ENCODE data around the gene COQ10B.
"Not testable (repeated sequence)": the region's sequence is repeated elsewhere in the genome, so short reads cannot be mapped to it uniquely, and the experiment has no call there.

The COQ10B gene

GRCh38 chr2:197453123-197453913, at the start of gene COQ10B:
COQ10B (plus strand) TSS chr2:197453552; CDS start chr2:197453561, 9 bp downstream.
- DNase-seq = peak; percentile 99

GRCh38 chr2:197405582-197405981, 47.8 kb upstream of the COQ10B start:
- no peak for DNase-seq

- DNase-seq = no peak
These were observed 39.3 kb upstream of the COQ10B start for GRCh38 chr2:197414039-197414438.

- DNase-seq = no peak
These were observed 38.8 kb upstream of the COQ10B start for GRCh38 chr2:197414515-197414914.

DNA sequence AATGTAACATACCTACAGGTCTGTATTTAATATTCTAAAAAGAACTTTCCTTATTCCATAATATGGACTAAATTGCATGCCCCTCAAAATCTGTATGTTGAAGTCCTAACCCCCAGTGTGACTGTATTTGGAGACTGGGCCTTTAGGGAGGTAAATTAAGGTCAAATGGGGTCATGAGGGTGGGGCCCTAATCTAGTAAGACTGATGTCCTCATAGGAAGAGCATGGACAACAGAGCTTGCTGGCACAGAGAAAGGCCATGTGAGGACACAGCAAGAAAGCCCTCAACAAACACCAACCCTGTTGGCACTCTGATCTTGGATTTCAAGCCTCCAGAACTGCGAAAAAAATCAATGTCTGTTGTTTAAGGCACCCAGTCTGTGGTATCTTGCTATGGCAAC, 37.1 kb upstream of the COQ10B start:
- no peak for DNase-seq

DNA sequence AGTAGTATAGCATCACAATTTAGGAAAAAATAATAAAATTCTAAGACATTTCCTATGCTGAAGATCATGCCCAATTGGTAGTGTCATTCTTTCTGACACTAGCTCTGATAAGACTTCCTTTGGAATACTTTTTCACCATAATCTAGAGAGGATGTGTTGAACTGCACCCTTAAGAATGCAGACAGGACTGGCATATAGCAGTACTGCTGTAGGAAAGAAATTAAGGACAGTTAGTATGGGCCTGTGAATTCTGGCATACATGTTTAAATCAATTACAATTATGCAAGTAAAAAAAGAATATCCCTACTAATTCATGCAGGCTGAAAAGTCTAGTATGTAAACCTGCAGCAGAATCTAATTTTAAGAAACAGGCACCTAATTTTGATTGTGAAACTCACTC, 33.9 kb upstream of the COQ10B start:
- DNase-seq = no peak

- no peak for DNase-seq
These were observed 30.0 kb upstream of the COQ10B start for GRCh38 chr2:197423307-197423706.

DNA sequence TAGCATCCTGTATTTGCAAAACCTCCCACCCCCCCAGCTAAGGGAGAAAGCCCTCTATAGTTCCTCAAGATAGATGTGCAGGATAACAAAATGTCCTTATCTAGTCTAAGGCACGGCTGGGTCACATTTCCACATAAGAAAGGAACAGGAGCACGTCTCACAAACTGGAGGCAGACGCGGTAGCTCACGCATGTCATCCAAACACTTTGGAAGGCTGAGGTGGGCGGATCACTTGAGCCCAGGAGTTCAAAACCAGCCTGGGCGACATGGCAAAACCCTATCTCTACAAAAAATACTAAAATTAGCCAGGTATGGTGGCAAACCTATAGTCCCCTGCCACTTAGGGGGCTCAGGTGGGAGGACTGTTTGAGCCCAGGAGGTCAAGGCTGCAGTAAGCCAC, 27.8 kb upstream of the COQ10B start:
- no peak for DNase-seq

GRCh38 chr2:197426723-197427603, 26.4 kb upstream of the COQ10B start:
- no peak for DNase-seq

GRCh38 chr2:197427986-197428385, 25.4 kb upstream of the COQ10B start:
- no peak for DNase-seq

DNA sequence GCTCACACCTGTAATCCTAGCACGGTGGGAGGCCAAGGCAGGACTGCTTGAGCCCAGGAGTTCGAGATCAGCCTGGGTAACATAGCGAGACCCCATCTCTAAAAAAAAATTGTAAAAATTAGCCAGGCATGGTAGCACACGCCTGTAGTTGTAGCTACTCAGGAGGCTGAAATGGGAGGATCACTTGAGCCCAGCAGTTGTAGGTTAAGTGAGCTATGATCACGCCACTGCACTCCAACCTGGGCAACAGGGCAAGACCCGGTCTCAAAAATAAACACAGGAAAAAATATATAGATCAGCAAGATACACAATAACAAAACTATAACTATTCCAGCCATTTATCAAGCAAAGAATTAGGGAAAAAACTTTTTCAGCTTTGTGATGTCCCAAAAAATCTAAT, 21.5 kb upstream of the COQ10B start:
- DNase-seq = no peak

DNA sequence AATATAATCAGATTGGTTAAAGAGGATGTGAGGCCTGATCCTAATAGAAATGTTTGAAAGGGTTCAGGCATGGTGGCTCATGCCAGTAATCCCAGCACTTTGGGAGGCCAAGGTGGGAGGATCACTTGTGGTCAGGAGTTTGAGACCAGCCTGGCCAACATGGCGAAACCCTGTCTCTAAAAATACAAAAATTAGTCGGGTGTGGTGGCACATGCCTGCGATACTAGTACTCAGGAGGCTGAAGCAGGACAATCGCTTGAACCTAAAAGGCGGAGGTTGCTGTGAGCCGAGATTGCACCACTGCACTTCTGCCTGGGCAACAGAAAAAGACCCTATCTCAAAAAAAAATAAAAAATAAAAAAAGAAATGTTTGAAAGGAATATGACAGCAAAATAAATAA, 20.8 kb upstream of the COQ10B start:
- DNase-seq = not testable (repeated sequence)

GRCh38 chr2:197433780-197434438, 19.4 kb upstream of the COQ10B start:
- DNase-seq = no peak

- peak; percentile 97 for DNase-seq
These were observed 18.5 kb upstream of the COQ10B start, which contains the start of gene SF3B1 for GRCh38 chr2:197434541-197435513. SF3B1 (minus strand) TSS chr2:197435028; CDS start chr2:197434999, 29 bp downstream.

GRCh38 chr2:197435598-197436420, 17.5 kb upstream of the COQ10B start:
- no peak for DNase-seq

- no peak for DNase-seq
These were observed 16.0 kb upstream of the COQ10B start for GRCh38 chr2:197437380-197437779.

- DNase-seq = no peak
These were observed 10.5 kb upstream of the COQ10B start for GRCh38 chr2:197442857-197443256.

GRCh38 chr2:197445746-197446145, 7.6 kb upstream of the COQ10B start:
- no peak for DNase-seq

- no peak for DNase-seq
These were observed 6.5 kb upstream of the COQ10B start for GRCh38 chr2:197446844-197447243.

DNA sequence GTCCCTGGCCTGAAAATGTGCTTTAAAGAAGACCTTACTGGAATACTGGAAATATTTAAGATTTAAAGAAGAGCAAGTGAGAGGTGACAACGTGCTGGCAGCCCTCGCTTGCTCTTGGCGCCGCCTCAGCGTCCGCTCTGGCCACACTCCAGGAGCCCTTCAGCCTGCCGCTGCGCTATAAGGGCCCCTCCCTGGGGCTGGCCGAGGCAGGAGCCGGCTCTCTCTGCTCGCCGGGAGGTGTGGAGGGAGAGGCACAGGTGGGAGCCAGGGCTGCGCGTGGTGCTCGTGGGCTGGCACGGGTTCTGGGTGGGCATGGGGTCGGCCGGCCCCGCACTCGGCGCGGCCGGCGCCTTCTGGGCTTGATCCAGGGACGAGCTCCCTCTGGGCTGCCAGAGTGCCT, 2.9 kb upstream of the COQ10B start:
- no peak for DNase-seq

DNA sequence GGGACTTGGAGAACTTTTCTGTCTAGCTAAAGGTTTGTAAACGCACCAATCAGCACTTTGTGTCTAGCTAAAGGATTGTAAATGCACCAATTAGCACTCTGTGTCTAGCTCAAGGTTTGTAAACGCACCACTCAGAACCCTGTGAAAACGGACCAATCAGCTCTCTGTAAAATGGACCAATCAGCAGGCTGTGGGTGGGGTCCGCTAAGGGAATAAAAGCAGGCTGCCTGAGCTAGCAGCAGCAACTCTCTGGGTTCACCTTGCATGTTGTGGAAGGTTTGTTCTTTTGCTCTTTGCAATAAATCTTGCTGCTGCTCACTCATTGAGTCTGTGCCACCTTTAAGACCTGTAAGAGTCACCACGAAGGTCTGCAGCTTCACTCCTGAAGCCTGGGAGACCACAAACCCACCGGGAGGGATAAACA, 2.4 kb upstream of the COQ10B start:
- not testable (repeated sequence) for DNase-seq
